Esophagus muscularis mucosa (tissue), 4 donors: ENCODE results near the gene EMSY. TPM values are rescaled to one million over a fixed set of nuclear protein-coding genes. Genes with fewer than 3 reads are reported as not detected.
A peak's percentile ranks its signal among the peaks of the same experiment; 100 is the strongest.
"Not testable (repeated sequence)": the region's sequence is repeated elsewhere in the genome, so short reads cannot be mapped to it uniquely, and the experiment has no call there.

Experiments used
- DNase-seq: peaks from one replicate; pipeline ENCODE4 v3.0.0-alpha.2; 2017; ENCODE audit errors: extremely low spot score
- H3K27ac ChIP-seq, 4 donors: fragments of 200-600 bp; sonication (generic); replicated peaks in 1 of 4; 1 replicate in 3 of 4; 2 replicates in 1 of 4; pipeline ENCODE4 v1.5.1; 2016 to 2019; ENCODE audit warnings: mild to moderate bottlenecking in 1 of 4
- H3K27me3 ChIP-seq, 4 donors: fragments of 200-600 bp; sonication (generic); one replicate each; pipeline versions ENCODE4 v1.5.1 to v1.6.0; 2016 to 2019
- H3K36me3 ChIP-seq, 4 donors: fragments of 200-600 bp; sonication (generic); one replicate each; pipeline ENCODE4 v1.5.1; 2016 to 2019
- H3K4me1 ChIP-seq, 4 donors: fragments of 200-600 bp; sonication (generic); one replicate each; pipeline ENCODE4 v1.5.1; 2016 to 2019
- H3K4me3 ChIP-seq, 4 donors: fragments of 200-600 bp; sonication (generic); 1 replicate in 2 of 4; 2 replicates in 2 of 4; pipeline ENCODE4 v1.5.1; 2016 to 2019; ENCODE audit warnings: mild to moderate bottlenecking in 4 of 4, moderate library complexity in 1 of 4
- H3K9me3 ChIP-seq, 4 donors: fragments of 200-600 bp; sonication (generic); 1 replicate in 3 of 4; 2 replicates in 1 of 4; pipeline ENCODE4 v1.5.1; 2016 to 2019
- CTCF ChIP-seq, 3 experiments: fragments of 200-600 bp in 2 of 3; fragments of 450-650 bp in 1 of 3; sonication (generic) in 2 of 3; IDR thresholded peaks; one replicate each; pipeline ENCODE4 v1.5.1; 2017 to 2019; ENCODE audit warnings: antibody characterized with exemption in 3 of 3, mild to moderate bottlenecking in 2 of 3, moderate library complexity in 1 of 3
- EP300 ChIP-seq: sonication (generic); formaldehyde crosslinking; IDR thresholded peaks from one replicate; pipeline ENCODE4 v1.6.1; 2017; ENCODE audit warnings: antibody characterized with exemption
- POLR2A ChIP-seq: fragments of 450-650 bp; IDR thresholded peaks from one replicate; pipeline ENCODE4 v1.6.1; 2017; ENCODE audit warnings: antibody characterized with exemption, moderate library complexity, mild to moderate bottlenecking, low read depth
- POLR2AphosphoS5 ChIP-seq, 2 donors: sonication (generic); formaldehyde crosslinking; IDR thresholded peaks; one replicate each; pipeline ENCODE4 v1.6.1; 2017; ENCODE audit warnings: antibody characterized with exemption in 2 of 2
- WGBS: methylation state at CpG from one replicate; pipeline ENCODE4 v1.1.5; 2018; 5-methylcytosine and 5-hydroxymethylcytosine counted together
- intact Hi-C: fragments of 100-400 bp; cut with DNase I; formaldehyde crosslinking; loops from one replicate; pipeline ENCODE4 v1.15.1; 2023
- total RNA-seq, 4 donors: library from RNA; depleted of rRNA; stranded (reverse); fragments of >200 nt; gene quantifications; one replicate each; pipeline versions ENCODE4 v1.1.0 to v1.2.1, GENCODE V29; 2016

Gene EMSY
- total RNA-seq, 4 donors from 2014 or later: 17.1 to 34.6 (median 27.6) TPM

DNA sequence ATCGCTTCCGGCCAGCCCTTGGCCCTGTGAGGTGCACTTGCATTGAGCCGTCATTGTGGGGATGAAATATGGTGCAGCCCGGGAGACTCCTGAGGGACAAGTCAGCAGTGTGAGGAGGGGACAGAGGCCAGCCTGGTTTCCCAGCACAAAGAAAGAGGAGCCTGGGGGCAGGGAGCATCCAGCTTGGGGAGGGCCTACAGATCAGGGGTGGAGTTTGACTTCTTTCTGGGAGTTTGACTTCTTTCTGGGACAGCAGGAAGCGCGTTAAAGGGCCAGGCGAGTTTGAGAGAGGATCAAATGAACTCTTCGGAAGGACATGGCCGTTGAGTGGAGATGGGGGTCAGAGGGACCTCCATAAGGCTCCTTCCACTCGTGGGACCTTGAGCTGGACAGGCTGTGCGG is 133.8 kb downstream of the EMSY start:
- Histone ChIP-seq H3K27ac (peak overlapping the region; percentile 49 to 79 (median 66)), H3K36me3 (no peaks in the 10 kb centered on the region), H3K4me3 (no peak overlapping the region), H3K27me3 (no peaks in the 10 kb centered on the region), H3K4me1 (peaks cover 27 to 35% (median 31%) of the 10 kb centered on the region in 4 donors), H3K9me3 (no peaks in the 10 kb centered on the region)
- intact Hi-C loops: no loop called here
- TF ChIP-seq CTCF (IDR thresholded peaks at IDR 0.05) (no peak), POLR2A (no peak), POLR2AphosphoS5 (IDR thresholded peaks at IDR 0.05) (peak; percentile 49), EP300 (peak; percentile 4)
- peak; percentile 77 for DNase-seq
- 79% methylated on average over 11 of the region's 11 CpGs for WGBS

DNA sequence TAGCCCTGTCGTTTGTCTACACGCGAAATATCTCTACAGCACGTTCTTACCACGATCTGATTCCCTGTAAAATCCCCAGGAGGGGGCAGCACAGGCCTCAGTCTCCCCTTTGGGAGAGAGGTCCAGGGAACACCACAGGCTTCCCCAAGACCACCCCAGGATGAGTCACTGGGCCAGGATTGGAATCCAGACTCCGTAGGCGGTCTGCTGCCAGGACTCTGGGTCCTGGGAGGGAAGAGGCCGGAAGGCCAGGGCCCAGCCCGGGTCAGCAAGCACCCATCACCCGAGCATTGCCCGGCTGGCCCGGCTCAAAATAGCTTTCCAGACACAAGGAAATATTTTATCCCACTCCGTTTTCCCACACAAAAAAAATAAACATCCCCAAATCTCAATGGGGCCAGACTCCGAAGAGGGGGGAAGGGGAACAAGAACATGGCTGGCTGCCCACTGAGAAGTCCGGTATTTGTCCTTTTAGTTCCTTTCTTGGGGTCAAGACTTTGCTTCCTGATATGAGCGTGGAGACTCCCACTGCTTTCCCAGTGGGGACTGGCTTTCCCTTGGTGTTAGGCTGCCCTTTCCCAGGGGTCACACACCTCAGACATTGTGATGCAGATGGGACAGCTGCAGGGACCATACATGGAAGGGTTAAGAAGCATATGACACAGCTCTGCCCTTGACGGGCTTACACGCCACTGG is 134.4 kb downstream of the EMSY start:
- intact Hi-C loops: no loop called here
- TF ChIP-seq POLR2A (no peak), CTCF (IDR thresholded peaks at IDR 0.05) (peak; percentile 10 to 16 (median 15))
- H3K9me3 ChIP-seq: no peaks in the 10 kb centered on the region
- peak overlapping the region; percentile 49 to 79 (median 66) for H3K27ac ChIP-seq
- 56% methylated on average over 18 of the region's 18 CpGs for WGBS
- H3K36me3 ChIP-seq: no peaks in the 10 kb centered on the region
- H3K4me1 ChIP-seq: peaks cover 27 to 35% (median 31%) of the 10 kb centered on the region in 4 donors
- H3K4me3 ChIP-seq: no peak overlapping the region
- no peaks in the 10 kb centered on the region for H3K27me3 ChIP-seq
- peak; percentile 37 for DNase-seq

- 75% methylated on average over 4 of the region's 5 CpGs for WGBS
- no peaks in the 10 kb centered on the region for H3K36me3 ChIP-seq
- no peaks in the 10 kb centered on the region for H3K9me3 ChIP-seq
- no peak overlapping the region for H3K4me3 ChIP-seq
- H3K27ac ChIP-seq: peak overlapping the region; percentile 49 to 79 (median 66)
- peaks cover 27 to 35% (median 31%) of the 10 kb centered on the region in 4 donors for H3K4me1 ChIP-seq
- no peaks in the 10 kb centered on the region for H3K27me3 ChIP-seq
- TF ChIP-seq EP300: no peak
- TF ChIP-seq POLR2A: no peak
- no peak for TF ChIP-seq CTCF (IDR thresholded peaks at IDR 0.05)
- no peak for TF ChIP-seq POLR2AphosphoS5 (IDR thresholded peaks at IDR 0.05)
- intact Hi-C loops: no loop called here
- no peak for DNase-seq
Observed at GRCh38 chr11:76579752-76580151, 134.9 kb downstream of the EMSY start.

- WGBS: over 99% methylated on average over 18 of the region's 31 CpGs
- intact Hi-C loops, H3K27ac ChIP-seq: not testable (repeated sequence)
Observed at GRCh38 chr11:76582471-76582870, 137.7 kb downstream of the EMSY start.

DNA sequence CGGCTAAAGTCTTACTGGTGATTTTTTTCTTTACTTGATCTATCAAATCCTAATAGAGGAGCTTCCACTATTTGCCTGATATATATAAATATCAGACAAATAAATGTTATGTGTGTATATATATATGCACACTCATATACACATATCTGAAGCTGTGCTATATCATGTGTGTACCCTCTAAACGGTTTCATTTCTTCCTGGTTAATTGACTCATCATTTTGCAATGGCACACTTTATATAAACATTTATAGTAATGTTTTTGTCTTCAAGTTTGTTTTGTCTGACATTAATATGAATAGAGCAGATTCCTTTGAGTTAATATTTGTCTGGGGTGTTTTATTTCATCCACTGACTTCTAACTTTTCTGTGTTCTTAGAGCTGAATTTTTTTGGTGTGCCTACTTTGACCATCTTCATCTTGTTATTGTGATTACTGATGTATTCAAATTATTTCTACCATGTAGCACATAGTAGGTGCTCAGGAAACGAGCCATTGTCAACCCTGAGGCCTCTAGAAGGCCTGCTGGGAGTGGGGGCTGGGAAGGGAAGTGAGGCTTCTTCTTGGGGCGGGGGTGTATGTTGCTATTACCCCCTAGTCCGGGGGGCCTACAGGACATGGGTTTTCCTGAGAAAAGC is 143.1 kb downstream of the EMSY start:
- Histone ChIP-seq H3K27ac (peak overlapping the region; percentile 50 to 57 (median 56)), H3K27me3 (no peaks in the 10 kb centered on the region), H3K36me3 (no peaks in the 10 kb centered on the region), H3K9me3 (no peaks in the 10 kb centered on the region), H3K4me3 (no peak overlapping the region), H3K4me1 (peaks cover 7 to 18% (median 11%) of the 10 kb centered on the region in 4 donors)
- DNase-seq: no peak
- WGBS: 66% methylated on average over 5 of the region's 5 CpGs
- intact Hi-C loops: no loop called here
- TF ChIP-seq POLR2A (no peak), CTCF (IDR thresholded peaks at IDR 0.05) (no peak), EP300 (no peak), POLR2AphosphoS5 (IDR thresholded peaks at IDR 0.05) (no peak)

More at GRCh38 chr11:76582471-76582870, 137.7 kb downstream of the EMSY start:
- H3K9me3 ChIP-seq, H3K36me3 ChIP-seq, DNase-seq, H3K4me3 ChIP-seq, H3K27me3 ChIP-seq: not testable (repeated sequence)
- H3K4me1 ChIP-seq: peaks cover 22 to 30% (median 23%) of the 10 kb centered on the region in 4 donors
